NOMO-1 treated with dmso at 0.1 percent for 144 hours (cell line): Measurements from ENCODE around the gene LRRC3C.
A peak's percentile ranks its signal among the peaks of the same experiment; 100 is the strongest.
"Not testable (repeated sequence)": the region's sequence is repeated elsewhere in the genome, so short reads cannot be mapped to it uniquely, and the experiment has no call there.

Source experiments
- DNase-seq: peaks from one replicate; lab custom pipeline; 2025; ENCODE audit not compliant: unreplicated experiment; lab: John Stamatoyannopoulos, UW

Gene LRRC3C

GRCh38 chr17:39946551-39947330 is 19.2 kb downstream of the LRRC3C start:
- no peak for DNase-seq

GRCh38 chr17:39948489-39948828 is 20.9 kb downstream of the LRRC3C start:
- not testable (repeated sequence) for DNase-seq

- DNase-seq, result no peak
Measured at GRCh38 chr17:39949028-39949427, 21.5 kb downstream of the LRRC3C start.

GRCh38 chr17:39950871-39951348 is 23.4 kb downstream of the LRRC3C start:
- DNase-seq, result no peak

- DNase-seq, result no peak
Measured at GRCh38 chr17:39951924-39952679, 24.6 kb downstream of the LRRC3C start.

GRCh38 chr17:39952680-39953470 is 25.3 kb downstream of the LRRC3C start:
- DNase-seq, result peak; percentile 91

GRCh38 chr17:39953471-39953888 is 25.9 kb downstream of the LRRC3C start:
- DNase-seq, result no peak

GRCh38 chr17:39954876-39955275 is 27.3 kb downstream of the LRRC3C start:
- DNase-seq, result no peak

- DNase-seq, result no peak
Measured at GRCh38 chr17:39955726-39956225, 28.2 kb downstream of the LRRC3C start.

GRCh38 chr17:39960524-39961041 is 33.1 kb downstream of the LRRC3C start:
- DNase-seq, result no peak

GRCh38 chr17:39962642-39963220 is 35.2 kb downstream of the LRRC3C start, which contains the start of gene GSDMA:
Gene GSDMA (plus strand): TSS chr17:39963004. CDS start chr17:39965688, 2,684 bp downstream.
- no peak for DNase-seq

GRCh38 chr17:39963829-39964228 is 36.3 kb downstream of the LRRC3C start:
- DNase-seq, result no peak

GRCh38 chr17:39965017-39965699 is 37.6 kb downstream of the LRRC3C start:
- DNase-seq, result no peak

- no peak for DNase-seq
Measured at GRCh38 chr17:39966771-39967170, 39.2 kb downstream of the LRRC3C start.

GRCh38 chr17:39968761-39969160 is 41.2 kb downstream of the LRRC3C start:
- DNase-seq, result no peak

GRCh38 chr17:39969375-39969774 is 41.8 kb downstream of the LRRC3C start:
- DNase-seq, result no peak

GRCh38 chr17:39970157-39970692 is 42.7 kb downstream of the LRRC3C start:
- no peak for DNase-seq

GRCh38 chr17:39971076-39971603 is 43.6 kb downstream of the LRRC3C start:
- no peak for DNase-seq

GRCh38 chr17:39972271-39972670 is 44.7 kb downstream of the LRRC3C start:
- peak; percentile 29 for DNase-seq
